GM12892 (cell line): ENCODE data around the gene NOL4.

Source experiments
- POLR2A ChIP-seq: IDR thresholded peaks from 2 replicates; pipeline ENCODE4 v1.6.1; 2011; ENCODE audit warnings: low read depth, low read length, control low read depth
- POLR2AphosphoS5 ChIP-seq: IDR thresholded peaks from 2 replicates; pipeline ENCODE4 v1.6.1; 2011; ENCODE audit warnings: low read depth, low read length, control low read depth
- TAF1 ChIP-seq: IDR thresholded peaks from 2 replicates; pipeline ENCODE4 v1.6.1; 2011; ENCODE audit warnings: low read depth, mild to moderate bottlenecking, control low read depth, low read length, borderline replicate concordance

- TF ChIP-seq POLR2AphosphoS5 (no peak), TAF1 (no peak), POLR2A (no peak)
Measured at GRCh38 chr18:34203866-34204265, 20.8 kb downstream of the NOL4 start.
